ENCODE data around the gene HHAT.

HHAT gene

GRCh38 chr1:210624722-210625121 is 296.0 kb downstream of the HHAT start:
- H3K27ac Mint-ChIP-seq = no peak overlapping the region
- H3K4me3 Mint-ChIP-seq = no peak overlapping the region
- no peaks in the 10 kb centered on the region for H3K36me3 Mint-ChIP-seq (ENCODE audit: low read depth)
- no peaks in the 10 kb centered on the region for H3K4me1 Mint-ChIP-seq (ENCODE audit: low read depth)
- H3K27me3 Mint-ChIP-seq = no peaks in the 10 kb centered on the region
- DNase-seq = no peak
- H3K9me3 Mint-ChIP-seq = no peaks in the 10 kb centered on the region

GRCh38 chr1:210625715-210626114 is 297.0 kb downstream of the HHAT start:
- no peaks in the 10 kb centered on the region for H3K27me3 Mint-ChIP-seq
- no peak overlapping the region for H3K27ac Mint-ChIP-seq
- no peaks in the 10 kb centered on the region for H3K4me1 Mint-ChIP-seq (ENCODE audit: low read depth)
- H3K36me3 Mint-ChIP-seq (ENCODE audit: low read depth) = no peaks in the 10 kb centered on the region
- H3K4me3 Mint-ChIP-seq = no peak overlapping the region
- H3K9me3 Mint-ChIP-seq = no peaks in the 10 kb centered on the region
- no peak for DNase-seq

GRCh38 chr1:210626341-210626740 is 297.6 kb downstream of the HHAT start:
- Mint-ChIP-seq H3K27me3 (no peaks in the 10 kb centered on the region), H3K9me3 (no peaks in the 10 kb centered on the region), H3K36me3 (ENCODE audit: low read depth) (no peaks in the 10 kb centered on the region), H3K4me3 (no peak overlapping the region), H3K27ac (no peak overlapping the region), H3K4me1 (ENCODE audit: low read depth) (no peaks in the 10 kb centered on the region)
- no peak for DNase-seq

GRCh38 chr1:210627755-210628154 is 299.1 kb downstream of the HHAT start:
- Mint-ChIP-seq H3K36me3 (ENCODE audit: low read depth) (no peaks in the 10 kb centered on the region), H3K4me1 (ENCODE audit: low read depth) (no peaks in the 10 kb centered on the region), H3K4me3 (no peak overlapping the region), H3K27ac (no peak overlapping the region), H3K9me3 (no peaks in the 10 kb centered on the region), H3K27me3 (no peaks in the 10 kb centered on the region)
- DNase-seq = no peak

- Mint-ChIP-seq H3K4me3 (no peak overlapping the region), H3K9me3 (no peaks in the 10 kb centered on the region)
Observed at GRCh38 chr1:210629276-210629675, 300.6 kb downstream of the HHAT start.

GRCh38 chr1:210631399-210631798 is 302.7 kb downstream of the HHAT start:
- no peaks in the 10 kb centered on the region for H3K36me3 Mint-ChIP-seq (ENCODE audit: low read depth)
- no peak for DNase-seq
- no peaks in the 10 kb centered on the region for H3K27me3 Mint-ChIP-seq
- H3K27ac Mint-ChIP-seq = no peak overlapping the region
- H3K9me3 Mint-ChIP-seq = no peaks in the 10 kb centered on the region
- no peak overlapping the region for H3K4me3 Mint-ChIP-seq
- no peaks in the 10 kb centered on the region for H3K4me1 Mint-ChIP-seq (ENCODE audit: low read depth)

More at GRCh38 chr1:210629276-210629675, 300.6 kb downstream of the HHAT start:
- H3K36me3 Mint-ChIP-seq (ENCODE audit: low read depth) = no peaks in the 10 kb centered on the region
- no peak for DNase-seq
- H3K27me3 Mint-ChIP-seq = no peaks in the 10 kb centered on the region
- H3K27ac Mint-ChIP-seq = no peak overlapping the region
- no peaks in the 10 kb centered on the region for H3K4me1 Mint-ChIP-seq (ENCODE audit: low read depth)

- Mint-ChIP-seq H3K9me3 (no peaks in the 10 kb centered on the region), H3K27me3 (no peaks in the 10 kb centered on the region), H3K4me1 (ENCODE audit: low read depth) (no peaks in the 10 kb centered on the region), H3K36me3 (ENCODE audit: low read depth) (no peaks in the 10 kb centered on the region), H3K27ac (no peak overlapping the region), H3K4me3 (no peak overlapping the region)
- DNase-seq = no peak
Observed at GRCh38 chr1:210633140-210633539, 304.4 kb downstream of the HHAT start.

- Mint-ChIP-seq H3K4me1 (ENCODE audit: low read depth) (no peaks in the 10 kb centered on the region), H3K4me3 (no peak overlapping the region), H3K9me3 (no peaks in the 10 kb centered on the region), H3K36me3 (ENCODE audit: low read depth) (no peaks in the 10 kb centered on the region), H3K27ac (no peak overlapping the region), H3K27me3 (no peaks in the 10 kb centered on the region)
- DNase-seq = no peak
Observed at GRCh38 chr1:210633636-210634035, 304.9 kb downstream of the HHAT start.

GRCh38 chr1:210635108-210635507 is 306.4 kb downstream of the HHAT start:
- Mint-ChIP-seq H3K9me3 (no peaks in the 10 kb centered on the region), H3K27me3 (no peaks in the 10 kb centered on the region), H3K4me1 (ENCODE audit: low read depth) (no peaks in the 10 kb centered on the region), H3K4me3 (no peak overlapping the region), H3K27ac (no peak overlapping the region), H3K36me3 (ENCODE audit: low read depth) (no peaks in the 10 kb centered on the region)
- DNase-seq = no peak

GRCh38 chr1:210641582-210641981 is 312.9 kb downstream of the HHAT start:
- Mint-ChIP-seq H3K9me3 (no peaks in the 10 kb centered on the region), H3K4me3 (no peak overlapping the region), H3K27me3 (no peaks in the 10 kb centered on the region), H3K27ac (no peak overlapping the region), H3K36me3 (ENCODE audit: low read depth) (no peaks in the 10 kb centered on the region), H3K4me1 (ENCODE audit: low read depth) (no peaks in the 10 kb centered on the region)
- DNase-seq = no peak

- no peak overlapping the region for H3K4me3 Mint-ChIP-seq
- no peak for DNase-seq
- H3K4me1 Mint-ChIP-seq (ENCODE audit: low read depth) = peaks cover 10% of the 10 kb centered on the region
- no peaks in the 10 kb centered on the region for H3K36me3 Mint-ChIP-seq (ENCODE audit: low read depth)
- no peak overlapping the region for H3K27ac Mint-ChIP-seq
- no peaks in the 10 kb centered on the region for H3K9me3 Mint-ChIP-seq
- no peaks in the 10 kb centered on the region for H3K27me3 Mint-ChIP-seq
Observed at GRCh38 chr1:210645582-210646257, 317.0 kb downstream of the HHAT start.

- Mint-ChIP-seq H3K36me3 (ENCODE audit: low read depth) (no peaks in the 10 kb centered on the region), H3K4me1 (ENCODE audit: low read depth) (peaks cover 10% of the 10 kb centered on the region), H3K9me3 (no peaks in the 10 kb centered on the region), H3K27ac (no peak overlapping the region), H3K27me3 (no peaks in the 10 kb centered on the region), H3K4me3 (no peak overlapping the region)
- DNase-seq = no peak
Observed at GRCh38 chr1:210646258-210646616, 317.5 kb downstream of the HHAT start.

GRCh38 chr1:210647406-210648333 is 319.0 kb downstream of the HHAT start:
- no peak for DNase-seq
- H3K36me3 Mint-ChIP-seq (ENCODE audit: low read depth) = no peaks in the 10 kb centered on the region
- H3K4me1 Mint-ChIP-seq (ENCODE audit: low read depth) = peaks cover 10% of the 10 kb centered on the region
- H3K27me3 Mint-ChIP-seq = no peaks in the 10 kb centered on the region
- H3K9me3 Mint-ChIP-seq = no peaks in the 10 kb centered on the region
- no peak overlapping the region for H3K4me3 Mint-ChIP-seq
- H3K27ac Mint-ChIP-seq = no peak overlapping the region

- no peak overlapping the region for H3K27ac Mint-ChIP-seq
Observed at GRCh38 chr1:210648588-210649269, 320.0 kb downstream of the HHAT start.

GRCh38 chr1:210650403-210650802 is 321.7 kb downstream of the HHAT start:
- H3K9me3 Mint-ChIP-seq = no peaks in the 10 kb centered on the region

More at GRCh38 chr1:210648588-210649269, 320.0 kb downstream of the HHAT start:
- Mint-ChIP-seq H3K4me3 (no peak overlapping the region), H3K36me3 (ENCODE audit: low read depth) (no peaks in the 10 kb centered on the region), H3K4me1 (ENCODE audit: low read depth) (peaks cover 10% of the 10 kb centered on the region), H3K27me3 (no peaks in the 10 kb centered on the region), H3K9me3 (no peaks in the 10 kb centered on the region)
- DNase-seq = no peak

More at GRCh38 chr1:210650403-210650802, 321.7 kb downstream of the HHAT start:
- peaks cover 10% of the 10 kb centered on the region for H3K4me1 Mint-ChIP-seq (ENCODE audit: low read depth)
- no peak for DNase-seq
- no peaks in the 10 kb centered on the region for H3K36me3 Mint-ChIP-seq (ENCODE audit: low read depth)
- no peaks in the 10 kb centered on the region for H3K27me3 Mint-ChIP-seq
- H3K4me3 Mint-ChIP-seq = no peak overlapping the region
- H3K27ac Mint-ChIP-seq = no peak overlapping the region
